ENCODE results near the gene IPP.

DNA sequence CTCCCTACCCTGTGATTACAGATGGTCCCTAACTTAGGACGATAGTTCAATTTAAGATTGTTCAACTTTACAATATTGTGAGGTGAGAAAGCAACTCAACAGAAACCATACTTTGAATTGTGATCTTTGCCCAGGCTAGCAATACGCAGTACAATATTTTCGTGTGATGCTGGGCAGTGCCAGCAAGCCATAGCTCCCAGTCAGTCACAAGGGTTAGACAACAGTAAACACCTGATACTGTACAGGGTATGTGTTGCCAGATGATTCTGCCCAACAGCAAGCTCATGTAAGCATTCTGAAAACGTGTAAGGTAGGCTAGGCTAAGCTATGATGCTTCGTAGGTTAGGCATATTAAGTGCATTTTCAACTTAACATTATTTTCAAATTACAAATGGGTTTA lies 76.0 kb downstream of the IPP start:
- TF ChIP-seq, protein P1, sequence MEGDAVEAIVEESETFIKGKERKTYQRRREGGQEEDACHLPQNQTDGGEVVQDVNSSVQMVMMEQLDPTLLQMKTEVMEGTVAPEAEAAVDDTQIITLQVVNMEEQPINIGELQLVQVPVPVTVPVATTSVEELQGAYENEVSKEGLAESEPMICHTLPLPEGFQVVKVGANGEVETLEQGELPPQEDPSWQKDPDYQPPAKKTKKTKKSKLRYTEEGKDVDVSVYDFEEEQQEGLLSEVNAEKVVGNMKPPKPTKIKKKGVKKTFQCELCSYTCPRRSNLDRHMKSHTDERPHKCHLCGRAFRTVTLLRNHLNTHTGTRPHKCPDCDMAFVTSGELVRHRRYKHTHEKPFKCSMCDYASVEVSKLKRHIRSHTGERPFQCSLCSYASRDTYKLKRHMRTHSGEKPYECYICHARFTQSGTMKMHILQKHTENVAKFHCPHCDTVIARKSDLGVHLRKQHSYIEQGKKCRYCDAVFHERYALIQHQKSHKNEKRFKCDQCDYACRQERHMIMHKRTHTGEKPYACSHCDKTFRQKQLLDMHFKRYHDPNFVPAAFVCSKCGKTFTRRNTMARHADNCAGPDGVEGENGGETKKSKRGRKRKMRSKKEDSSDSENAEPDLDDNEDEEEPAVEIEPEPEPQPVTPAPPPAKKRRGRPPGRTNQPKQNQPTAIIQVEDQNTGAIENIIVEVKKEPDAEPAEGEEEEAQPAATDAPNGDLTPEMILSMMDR (optimal IDR thresholded peaks at IDR 0.05 in 1 of 3, IDR thresholded peaks at IDR 0.05 in 1 of 3, conservative IDR thresholded peaks at IDR 0.05 in 1 of 3; ENCODE audit: extremely low read depth in 1 of 3, insufficient read depth in 2 of 3, low read length in 3 of 3): no peak
- TF ChIP-seq EZH2 (IDR thresholded peaks at IDR 0.05; ENCODE audit: low read length): no peak
